Stimulated activated CD8-positive, alpha-beta memory T cell treated with anti-CD3 and anti-CD28 coated beads, Interleukin-7, amount 100 ng/mL, for 48 hours (primary cell): ENCODE data around the gene LDHAL6B.

ENCODE experiments used
- DNase-seq, 2 donors: peaks; one replicate each; pipeline ENCODE4 v3.0.0-alpha.2; 2020; ENCODE audit warnings: low read depth in 1 of 2; ENCODE audit errors: extremely low read depth in 1 of 2

LDHAL6B gene

GRCh38 chr15:59176653-59177316 is 29.9 kb upstream of the LDHAL6B start:
- no peak for DNase-seq

GRCh38 chr15:59177317-59177660 is 29.4 kb upstream of the LDHAL6B start:
- DNase-seq: no peak

GRCh38 chr15:59178151-59178695 is 28.4 kb upstream of the LDHAL6B start:
- DNase-seq: no peak

- DNase-seq: no peak
These were observed 26.9 kb upstream of the LDHAL6B start for GRCh38 chr15:59179717-59180116.

- no peak for DNase-seq
These were observed 25.6 kb upstream of the LDHAL6B start for GRCh38 chr15:59180945-59181600.

- DNase-seq: no peak
These were observed 20.9 kb upstream of the LDHAL6B start for GRCh38 chr15:59185725-59186124.

GRCh38 chr15:59186501-59186900 is 20.1 kb upstream of the LDHAL6B start:
- no peak for DNase-seq

GRCh38 chr15:59189241-59189640 is 17.4 kb upstream of the LDHAL6B start:
- DNase-seq: no peak

GRCh38 chr15:59190291-59190690 is 16.4 kb upstream of the LDHAL6B start:
- no peak for DNase-seq

- no peak for DNase-seq
These were observed 14.8 kb upstream of the LDHAL6B start for GRCh38 chr15:59191855-59192237.

- no peak for DNase-seq
These were observed 11.9 kb upstream of the LDHAL6B start for GRCh38 chr15:59194639-59195325.

GRCh38 chr15:59196416-59196815 is 10.2 kb upstream of the LDHAL6B start:
- DNase-seq: no peak

GRCh38 chr15:59197454-59197853 is 9.2 kb upstream of the LDHAL6B start:
- DNase-seq: no peak

GRCh38 chr15:59199626-59200465 is 6.8 kb upstream of the LDHAL6B start:
- DNase-seq: no peak

- no peak for DNase-seq
These were observed 6.1 kb upstream of the LDHAL6B start for GRCh38 chr15:59200560-59200959.

GRCh38 chr15:59203008-59203407 is 3.6 kb upstream of the LDHAL6B start:
- DNase-seq: no peak

- DNase-seq: no peak
These were observed 3.0 kb upstream of the LDHAL6B start for GRCh38 chr15:59203657-59204056.

- no peak for DNase-seq
These were observed 612 bp upstream of the LDHAL6B start for GRCh38 chr15:59205839-59206622.

GRCh38 chr15:59208613-59209249 is 2.1 kb downstream of the LDHAL6B start:
- no peak for DNase-seq

GRCh38 chr15:59210186-59210585 is 3.5 kb downstream of the LDHAL6B start:
- DNase-seq: no peak
